Smooth muscle cell (in vitro differentiated cells): ENCODE measurements around the gene MACROD2. TPM values are rescaled to one million over a fixed set of nuclear protein-coding genes. Genes with fewer than 3 reads are reported as not detected.

ENCODE experiments used
- DNase-seq: peaks from one replicate; lab custom pipeline; 2025; ENCODE audit not compliant: unreplicated experiment; lab: John Stamatoyannopoulos, UW
- H2AFZ ChIP-seq: fragments of 200-600 bp; sonication (generic); 2 replicates; pipeline ENCODE4 v1.6.0; 2016; ENCODE audit warnings: antibody characterized with exemption, low read depth, mild to moderate bottlenecking
- H3F3A ChIP-seq: fragments of 200-600 bp; sonication (generic); 2 replicates; pipeline ENCODE4 v1.6.0; 2017; ENCODE audit warnings: antibody characterized with exemption, low read depth
- H3K27ac ChIP-seq: fragments of 200-600 bp; sonication (generic); 2 replicates; pipeline ENCODE4 v1.5.1; 2016; ENCODE audit warnings: low read depth, mild to moderate bottlenecking
- H3K27me3 ChIP-seq: fragments of 200-600 bp; sonication (generic); 2 replicates; pipeline ENCODE4 v1.6.1; 2016; ENCODE audit warnings: low read depth, mild to moderate bottlenecking
- H3K36me3 ChIP-seq: fragments of 200-600 bp; sonication (generic); 2 replicates; pipeline ENCODE4 v1.5.1; 2016; ENCODE audit warnings: low read depth
- H3K4me1 ChIP-seq: fragments of 200-600 bp; sonication (generic); 2 replicates; pipeline ENCODE4 v1.5.1; 2016; ENCODE audit warnings: low read depth
- H3K4me2 ChIP-seq: fragments of 200-600 bp; sonication (generic); 2 replicates; pipeline ENCODE4 v1.6.0; 2016; ENCODE audit warnings: mild to moderate bottlenecking
- H3K4me3 ChIP-seq: fragments of 200-600 bp; sonication (generic); 2 replicates; pipeline ENCODE4 v1.5.1; 2016; ENCODE audit warnings: mild to moderate bottlenecking
- H3K79me2 ChIP-seq: fragments of 200-600 bp; sonication (generic); 2 replicates; pipeline ENCODE4 v1.6.0; 2016; ENCODE audit warnings: low read depth, mild to moderate bottlenecking
- H3K9ac ChIP-seq: fragments of 200-600 bp; sonication (generic); 2 replicates; pipeline ENCODE4 v1.6.0; 2016; ENCODE audit warnings: low read depth
- H3K9me3 ChIP-seq: fragments of 200-600 bp; sonication (generic); replicated peaks from 2 replicates; pipeline ENCODE4 v1.5.1; 2016; ENCODE audit warnings: low read depth
- H4K20me1 ChIP-seq: fragments of 200-600 bp; sonication (generic); 2 replicates; pipeline ENCODE4 v1.6.0; 2016; ENCODE audit warnings: low read depth
- WGBS: methylation state at CpG from one replicate; pipeline ENCODE4 v1.1.7; 2016; ENCODE audit warnings: low lambda C conversion rate; 5-methylcytosine and 5-hydroxymethylcytosine counted together
- polyA plus RNA-seq: library from polyadenylated mRNA; unstranded; fragments of >200 nt; fragmentation: Nextera tagmentation; extraction: Ambion mirVana; gene quantifications from 2 replicates; pipeline ENCODE4 v1.2.1, GENCODE V29; 2016
- total RNA-seq: library from RNA; depleted of rRNA; stranded (reverse); fragments of >200 nt; gene quantifications from 2 replicates; pipeline ENCODE4 v1.2.3, GENCODE V29; 2014
- TF ChIP-seq, protein P1 (sequence below): fragments of 200-600 bp; sonication (generic); IDR thresholded peaks from 2 replicates; pipeline ENCODE4 v1.5.1; 2017; ENCODE audit warnings: borderline replicate concordance, mild to moderate bottlenecking, antibody characterized with exemption; ENCODE audit not compliant: insufficient read depth, poor library complexity, severe bottlenecking

Gene MACROD2
- total and polyA plus RNA-seq, 2 experiments from 2014 or later = 0.04 to 0.32 TPM

DNA sequence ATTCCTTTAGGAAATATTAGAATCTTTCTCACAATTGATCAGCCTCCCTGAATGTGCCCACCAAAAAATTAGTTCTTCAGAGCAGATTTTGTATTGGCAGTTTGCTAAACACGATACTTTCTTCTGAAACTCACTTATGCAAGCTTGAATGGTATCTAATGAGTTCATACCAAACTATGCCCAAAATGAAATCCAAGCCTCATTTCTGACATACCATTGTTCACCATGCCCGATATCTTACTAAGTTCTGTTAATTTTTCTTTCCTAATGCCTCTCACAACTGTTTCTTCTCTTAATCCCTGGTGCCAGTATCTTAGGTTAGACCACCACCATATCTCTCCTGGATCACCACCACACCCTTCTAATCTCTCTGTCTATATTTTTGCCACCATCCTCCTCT is 1822.0 kb downstream of the MACROD2 start:
- H3K79me2 ChIP-seq = no peaks in the 10 kb centered on the region
- DNase-seq = no peak
- no peak overlapping the region for H3K4me2 ChIP-seq
- H4K20me1 ChIP-seq = no peaks in the 10 kb centered on the region
- H3K36me3 ChIP-seq = no peaks in the 10 kb centered on the region
- H3K27me3 ChIP-seq = no peaks in the 10 kb centered on the region
- TF ChIP-seq, protein P1, sequence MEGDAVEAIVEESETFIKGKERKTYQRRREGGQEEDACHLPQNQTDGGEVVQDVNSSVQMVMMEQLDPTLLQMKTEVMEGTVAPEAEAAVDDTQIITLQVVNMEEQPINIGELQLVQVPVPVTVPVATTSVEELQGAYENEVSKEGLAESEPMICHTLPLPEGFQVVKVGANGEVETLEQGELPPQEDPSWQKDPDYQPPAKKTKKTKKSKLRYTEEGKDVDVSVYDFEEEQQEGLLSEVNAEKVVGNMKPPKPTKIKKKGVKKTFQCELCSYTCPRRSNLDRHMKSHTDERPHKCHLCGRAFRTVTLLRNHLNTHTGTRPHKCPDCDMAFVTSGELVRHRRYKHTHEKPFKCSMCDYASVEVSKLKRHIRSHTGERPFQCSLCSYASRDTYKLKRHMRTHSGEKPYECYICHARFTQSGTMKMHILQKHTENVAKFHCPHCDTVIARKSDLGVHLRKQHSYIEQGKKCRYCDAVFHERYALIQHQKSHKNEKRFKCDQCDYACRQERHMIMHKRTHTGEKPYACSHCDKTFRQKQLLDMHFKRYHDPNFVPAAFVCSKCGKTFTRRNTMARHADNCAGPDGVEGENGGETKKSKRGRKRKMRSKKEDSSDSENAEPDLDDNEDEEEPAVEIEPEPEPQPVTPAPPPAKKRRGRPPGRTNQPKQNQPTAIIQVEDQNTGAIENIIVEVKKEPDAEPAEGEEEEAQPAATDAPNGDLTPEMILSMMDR = no peak
- H3F3A ChIP-seq = no peaks in the 10 kb centered on the region
- no peak overlapping the region for H3K4me3 ChIP-seq
- no peaks in the 10 kb centered on the region for H3K9me3 ChIP-seq
- H3K9ac ChIP-seq = no peak overlapping the region
- WGBS = 81% methylated on average over 2 of the region's 2 CpGs
- no peak overlapping the region for H3K27ac ChIP-seq
- H3K4me1 ChIP-seq = no peaks in the 10 kb centered on the region
- H2AFZ ChIP-seq = no peak overlapping the region

DNA sequence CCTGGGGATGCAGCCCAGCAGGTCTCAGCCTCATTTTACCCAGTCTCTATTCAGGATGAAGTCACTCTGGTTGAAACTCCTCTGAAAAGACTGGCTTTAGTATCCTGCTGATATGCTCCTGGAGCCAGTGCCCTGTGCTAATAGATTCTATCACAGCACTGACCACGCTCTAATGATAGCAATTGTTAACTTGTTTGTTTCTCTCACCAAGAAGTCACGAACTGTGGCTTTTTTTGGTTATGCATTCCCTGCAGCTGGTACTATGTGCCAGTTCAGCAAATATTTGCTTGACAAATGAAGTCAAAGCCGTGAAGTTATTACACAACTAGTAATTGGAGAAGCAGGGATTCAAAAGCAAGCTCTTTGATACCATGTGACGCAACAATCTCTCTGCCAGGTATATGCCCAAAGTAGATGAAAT is 1823.3 kb downstream of the MACROD2 start:
- no peaks in the 10 kb centered on the region for H3K36me3 ChIP-seq
- no peak for DNase-seq
- no peaks in the 10 kb centered on the region for H3K27me3 ChIP-seq
- H3K4me2 ChIP-seq = no peak overlapping the region
- no peak overlapping the region for H3K9ac ChIP-seq
- 54% methylated on average over 4 of the region's 4 CpGs for WGBS
- no peaks in the 10 kb centered on the region for H3F3A ChIP-seq
- no peaks in the 10 kb centered on the region for H4K20me1 ChIP-seq
- TF ChIP-seq, protein P1 = no peak
- no peak overlapping the region for H3K4me3 ChIP-seq
- no peak overlapping the region for H2AFZ ChIP-seq
- no peaks in the 10 kb centered on the region for H3K79me2 ChIP-seq
- H3K4me1 ChIP-seq = no peaks in the 10 kb centered on the region
- no peak overlapping the region for H3K27ac ChIP-seq
- H3K9me3 ChIP-seq = no peaks in the 10 kb centered on the region

- no peaks in the 10 kb centered on the region for H3K27me3 ChIP-seq
- 73% methylated on average over 2 of the region's 2 CpGs for WGBS
- no peaks in the 10 kb centered on the region for H3F3A ChIP-seq
- H3K4me2 ChIP-seq = no peak overlapping the region
- no peaks in the 10 kb centered on the region for H3K36me3 ChIP-seq
- no peak overlapping the region for H3K9ac ChIP-seq
- H3K27ac ChIP-seq = no peak overlapping the region
- no peak for DNase-seq
- TF ChIP-seq, protein P1 = no peak
- H3K4me3 ChIP-seq = no peak overlapping the region
- H3K79me2 ChIP-seq = no peaks in the 10 kb centered on the region
- no peaks in the 10 kb centered on the region for H3K9me3 ChIP-seq
- no peaks in the 10 kb centered on the region for H4K20me1 ChIP-seq
- H3K4me1 ChIP-seq = no peaks in the 10 kb centered on the region
- no peak overlapping the region for H2AFZ ChIP-seq
Observed at GRCh38 chr20:15823718-15824117, 1828.4 kb downstream of the MACROD2 start.

- no peaks in the 10 kb centered on the region for H4K20me1 ChIP-seq
- H3K36me3 ChIP-seq = no peaks in the 10 kb centered on the region
- H3K27me3 ChIP-seq = peaks cover 13% of the 10 kb centered on the region
- H2AFZ ChIP-seq = no peak overlapping the region
- H3K9ac ChIP-seq = no peak overlapping the region
- no peaks in the 10 kb centered on the region for H3K4me1 ChIP-seq
- H3K4me2 ChIP-seq = no peak overlapping the region
- no peaks in the 10 kb centered on the region for H3K79me2 ChIP-seq
- no peaks in the 10 kb centered on the region for H3K9me3 ChIP-seq
- H3K27ac ChIP-seq = no peak overlapping the region
- no peak overlapping the region for H3K4me3 ChIP-seq
- DNase-seq = no peak
- TF ChIP-seq, protein P1 = no peak
- H3F3A ChIP-seq = no peaks in the 10 kb centered on the region
Observed at GRCh38 chr20:15827628-15828027, 1832.3 kb downstream of the MACROD2 start.
